ENCODE results near the gene MYO18A.

The MYO18A gene

GRCh38 chr17:29136998-29137730, 43.0 kb downstream of the MYO18A start:
- TF ChIP-seq GATA3 (IDR thresholded peaks at IDR 0.05; ENCODE audit: low read depth, low read length) (no peak), GATA2 (IDR thresholded peaks at IDR 0.05; ENCODE audit: low read depth, low read length) (no peak)

GRCh38 chr17:29135464-29135863, 44.7 kb downstream of the MYO18A start:
- no peak for TF ChIP-seq GATA3 (IDR thresholded peaks at IDR 0.05; ENCODE audit: low read depth, low read length)
- no peak for TF ChIP-seq GATA2 (IDR thresholded peaks at IDR 0.05; ENCODE audit: low read depth, low read length)

- TF ChIP-seq GATA2 (IDR thresholded peaks at IDR 0.05; ENCODE audit: low read depth, low read length) (no peak), GATA3 (IDR thresholded peaks at IDR 0.05; ENCODE audit: low read depth, low read length) (no peak)
Measured at GRCh38 chr17:29133121-29133713, 47.0 kb downstream of the MYO18A start.

- no peak for TF ChIP-seq GATA3 (IDR thresholded peaks at IDR 0.05; ENCODE audit: low read depth, low read length)
- TF ChIP-seq GATA2 (IDR thresholded peaks at IDR 0.05; ENCODE audit: low read depth, low read length): no peak
Measured at GRCh38 chr17:29131814-29132682, 48.1 kb downstream of the MYO18A start.

- TF ChIP-seq GATA3 (IDR thresholded peaks at IDR 0.05; ENCODE audit: low read depth, low read length): no peak
- no peak for TF ChIP-seq GATA2 (IDR thresholded peaks at IDR 0.05; ENCODE audit: low read depth, low read length)
Measured at GRCh38 chr17:29129731-29130130, 50.5 kb downstream of the MYO18A start.

GRCh38 chr17:29127840-29128239, 52.4 kb downstream of the MYO18A start:
- no peak for TF ChIP-seq GATA2 (IDR thresholded peaks at IDR 0.05; ENCODE audit: low read depth, low read length)

GRCh38 chr17:29126268-29126930, 53.8 kb downstream of the MYO18A start:
- no peak for TF ChIP-seq GATA2 (IDR thresholded peaks at IDR 0.05; ENCODE audit: low read depth, low read length)

- TF ChIP-seq GATA3 (IDR thresholded peaks at IDR 0.05; ENCODE audit: low read depth, low read length): no peak
- TF ChIP-seq GATA2 (IDR thresholded peaks at IDR 0.05; ENCODE audit: low read depth, low read length): no peak
Measured at GRCh38 chr17:29125651-29126050, 54.5 kb downstream of the MYO18A start.

GRCh38 chr17:29124925-29125273, 55.3 kb downstream of the MYO18A start:
- TF ChIP-seq GATA3 (IDR thresholded peaks at IDR 0.05; ENCODE audit: low read depth, low read length): no peak
- no peak for TF ChIP-seq GATA2 (IDR thresholded peaks at IDR 0.05; ENCODE audit: low read depth, low read length)

- TF ChIP-seq GATA3 (IDR thresholded peaks at IDR 0.05; ENCODE audit: low read depth, low read length): no peak
- no peak for TF ChIP-seq GATA2 (IDR thresholded peaks at IDR 0.05; ENCODE audit: low read depth, low read length)
Measured at GRCh38 chr17:29124135-29124924, 55.9 kb downstream of the MYO18A start.

- TF ChIP-seq GATA3 (IDR thresholded peaks at IDR 0.05; ENCODE audit: low read depth, low read length) (no peak), GATA2 (IDR thresholded peaks at IDR 0.05; ENCODE audit: low read depth, low read length) (no peak)
Measured at GRCh38 chr17:29123111-29123510, 57.1 kb downstream of the MYO18A start.

GRCh38 chr17:29121442-29121841, 58.8 kb downstream of the MYO18A start:
- no peak for TF ChIP-seq GATA3 (IDR thresholded peaks at IDR 0.05; ENCODE audit: low read depth, low read length)
- no peak for TF ChIP-seq GATA2 (IDR thresholded peaks at IDR 0.05; ENCODE audit: low read depth, low read length)

- TF ChIP-seq GATA3 (IDR thresholded peaks at IDR 0.05; ENCODE audit: low read depth, low read length): no peak
- no peak for TF ChIP-seq GATA2 (IDR thresholded peaks at IDR 0.05; ENCODE audit: low read depth, low read length)
Measured at GRCh38 chr17:29120433-29120832, 59.8 kb downstream of the MYO18A start.

All from SH-SY5Y (cell line).